ENCODE measurements around the gene PCSK7. TPM values are rescaled to one million over a fixed set of nuclear protein-coding genes. Genes with fewer than 3 reads are reported as not detected.
"Not testable (repeated sequence)": the region's sequence is repeated elsewhere in the genome, so short reads cannot be mapped to it uniquely, and the experiment has no call there.

The PCSK7 gene
- total and polyA plus RNA-seq, 10 of the 15 experiments (the other 5 are each of a cell fraction or from before 2014, with no cell fraction given) = 5.5 to 81.5 (median 51.6) TPM

DNA sequence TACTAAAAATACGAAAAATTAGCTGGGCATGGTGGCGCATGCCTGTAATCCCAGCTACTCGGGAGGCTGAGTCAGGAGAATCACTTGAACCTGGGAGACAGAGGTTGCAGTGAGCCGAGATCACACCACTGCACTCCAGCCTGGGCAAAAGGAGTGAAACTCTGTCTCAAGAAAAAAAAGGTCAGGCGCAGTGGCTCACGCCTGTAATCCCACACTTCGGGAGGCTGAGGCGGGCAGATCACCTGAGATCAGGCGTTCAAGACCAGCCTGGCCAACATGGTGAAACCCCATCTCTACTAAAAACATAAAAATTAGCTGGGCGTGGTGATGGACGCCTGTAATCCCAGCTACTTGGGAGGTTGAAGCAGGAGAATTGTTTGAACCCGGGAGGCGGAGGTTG is 48.7 kb downstream of the PCSK7 start:
- DNase-seq (ENCODE audit: low read depth, low spot score); H3K27ac ChIP-seq (ENCODE audit: control insufficient read depth, insufficient read depth); intact Hi-C loops (cut with micrococcal nuclease; ENCODE audit: unreplicated experiment); FAIRE-seq; H3K79me2 ChIP-seq (ENCODE audit: control insufficient read depth, insufficient read depth, low read length); H2AFZ ChIP-seq (ENCODE audit: control insufficient read depth, low read depth, low read length); H4K20me1 ChIP-seq (ENCODE audit: control insufficient read depth, insufficient read depth); H3K9ac ChIP-seq (ENCODE audit: control insufficient read depth, insufficient read depth, low read length); BruUV-seq (replicated peaks); H3K9me3 ChIP-seq (replicated peaks; ENCODE audit: control insufficient read depth, insufficient read depth, low read length); ATAC-seq; in situ Hi-C loops (cut with MboI); H3K36me3 ChIP-seq (ENCODE audit: control insufficient read depth in 2 of 2, insufficient read depth in 2 of 2, low read length in 1 of 2); H3K27me3 ChIP-seq (replicated peaks in 1 of 2; ENCODE audit: control insufficient read depth in 2 of 2, insufficient read depth in 2 of 2, low read length in 1 of 2); H3K4me2 ChIP-seq (ENCODE audit: control insufficient read depth, insufficient read depth); H3K4me3 ChIP-seq: not testable (repeated sequence)
- CTCF ChIA-PET = interaction anchor here (0.7 to 10.3 kb wide), 5 partner anchors 12 to 1374 kb away, joined by 3 to 422 read pairs (median 15); partner anchors contain the start of genes PCSK7 and RNF214
- SMC1A ChIA-PET (ENCODE audit: uncharacterized antibody, unreplicated experiment) = interaction anchor here (1.6 to 6.9 kb wide), 2 partner anchors 44 to 84 kb away, joined by 5 to 187 read pairs; partner anchors contain the start of genes PCSK7 and RNF214
- POLR2A ChIA-PET = interaction anchor here (0.7 kb wide), 1 partner anchor 24 kb away, joined by 3 read pairs; no protein-coding TSS in a partner anchor
- H3K4me1 ChIP-seq (ENCODE audit: control insufficient read depth, insufficient read depth, low read length) = peaks cover 32% of the 10 kb centered on the region
- RAD21 ChIA-PET (ENCODE audit: unreplicated experiment) = interaction anchor here (0.6 to 6.9 kb wide), 2 partner anchors 45 to 402 kb away, joined by 3 to 159 read pairs; partner anchors contain the start of genes PCSK7 and RNF214
- WGBS (ENCODE audit: insufficient coverage, insufficient replicate concordance, low lambda C conversion rate, missing lambda C conversion rate) = 95% methylated on average over 13 of the region's 13 CpGs

DNA sequence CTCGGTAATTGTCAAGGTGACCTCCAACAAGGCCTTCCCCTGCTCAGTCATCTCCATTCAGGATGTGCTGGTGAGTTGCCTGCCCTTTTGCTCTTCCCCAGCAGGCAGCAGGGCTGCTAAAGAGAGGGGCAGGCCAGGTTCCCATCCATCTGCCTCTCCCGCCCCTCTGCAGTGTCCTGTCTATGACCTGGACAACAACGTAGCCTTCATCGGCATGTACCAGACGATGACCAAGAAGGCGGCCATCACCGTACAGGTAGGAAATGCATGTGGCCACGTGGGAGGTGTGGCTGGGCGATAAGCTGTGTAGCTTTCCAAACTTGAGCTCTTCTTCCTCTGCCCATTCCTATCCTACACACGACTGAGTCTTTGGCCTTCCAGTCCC is 49.3 kb downstream of the PCSK7 start:
- Histone ChIP-seq H3K9me3 (replicated peaks; ENCODE audit: control insufficient read depth, insufficient read depth, low read length) (no peaks in the 10 kb centered on the region), H3K4me1 (ENCODE audit: control insufficient read depth, insufficient read depth, low read length) (peaks cover 32% of the 10 kb centered on the region), H3K9ac (ENCODE audit: control insufficient read depth, insufficient read depth, low read length) (no peak overlapping the region), H3K36me3 (ENCODE audit: control insufficient read depth in 2 of 2, insufficient read depth in 2 of 2, low read length in 1 of 2) (peaks cover 2 to 8% of the 10 kb centered on the region in 2 experiments), H3K27ac (ENCODE audit: control insufficient read depth, insufficient read depth) (no peak overlapping the region), H4K20me1 (ENCODE audit: control insufficient read depth, insufficient read depth) (no peaks in the 10 kb centered on the region), H3K4me2 (ENCODE audit: control insufficient read depth, insufficient read depth) (no peak overlapping the region), H3K27me3 (replicated peaks in 1 of 2; ENCODE audit: control insufficient read depth in 2 of 2, insufficient read depth in 2 of 2, low read length in 1 of 2) (no peaks in the 10 kb centered on the region), H2AFZ (ENCODE audit: control insufficient read depth, low read depth, low read length) (no peak overlapping the region), H3K4me3 (no peak overlapping the region), H3K79me2 (ENCODE audit: control insufficient read depth, insufficient read depth, low read length) (peaks cover 8% of the 10 kb centered on the region)
- SMC1A ChIA-PET (ENCODE audit: uncharacterized antibody, unreplicated experiment) = interaction anchor here (1.6 to 6.9 kb wide), 3 partner anchors 37 to 83 kb away, joined by 5 to 187 read pairs (median 67); partner anchors contain the start of genes PAFAH1B2, PCSK7 and RNF214
- WGBS (ENCODE audit: insufficient coverage, insufficient replicate concordance, low lambda C conversion rate, missing lambda C conversion rate) = 98% methylated on average over 10 of the region's 10 CpGs
- RAD21 ChIA-PET (ENCODE audit: unreplicated experiment) = interaction anchor here (0.6 to 6.9 kb wide), 3 partner anchors 46 to 401 kb away, joined by 3 to 159 read pairs (median 4); partner anchors contain the start of genes PCSK7, RNF214 and SIK3
- TF ChIP-seq GABPA (IDR thresholded peaks at IDR 0.05; ENCODE audit: low read depth) = no peak
- TF ChIP-seq, protein P1, sequence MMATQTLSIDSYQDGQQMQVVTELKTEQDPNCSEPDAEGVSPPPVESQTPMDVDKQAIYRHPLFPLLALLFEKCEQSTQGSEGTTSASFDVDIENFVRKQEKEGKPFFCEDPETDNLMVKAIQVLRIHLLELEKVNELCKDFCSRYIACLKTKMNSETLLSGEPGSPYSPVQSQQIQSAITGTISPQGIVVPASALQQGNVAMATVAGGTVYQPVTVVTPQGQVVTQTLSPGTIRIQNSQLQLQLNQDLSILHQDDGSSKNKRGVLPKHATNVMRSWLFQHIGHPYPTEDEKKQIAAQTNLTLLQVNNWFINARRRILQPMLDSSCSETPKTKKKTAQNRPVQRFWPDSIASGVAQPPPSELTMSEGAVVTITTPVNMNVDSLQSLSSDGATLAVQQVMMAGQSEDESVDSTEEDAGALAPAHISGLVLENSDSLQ (IDR thresholded peaks at IDR 0.05) = no peak
- no peak for TF ChIP-seq MYB (IDR thresholded peaks at IDR 0.05; ENCODE audit: borderline replicate concordance, low read depth, low read length)
- no peak for TF ChIP-seq SUPT20H (IDR thresholded peaks at IDR 0.05; ENCODE audit: borderline replicate concordance, control insufficient read depth, low read depth, low read length)
- no peak for TF ChIP-seq SMAD5 (IDR thresholded peaks at IDR 0.05; ENCODE audit: low read depth)
- TF ChIP-seq CREM (IDR thresholded peaks at IDR 0.05; ENCODE audit: low read depth) = no peak
- no peak for TF ChIP-seq RAD21 (IDR thresholded peaks at IDR 0.05; ENCODE audit: insufficient read depth, low read depth, low read length)
- no peak for TF ChIP-seq EP300 (IDR thresholded peaks at IDR 0.05; ENCODE audit: borderline replicate concordance in 1 of 2, control insufficient read depth in 1 of 2, low read depth in 2 of 2, low read length in 2 of 2)
- TF ChIP-seq ETV6 (conservative IDR thresholded peaks at IDR 0.05 in 1 of 2, IDR thresholded peaks at IDR 0.05 in 1 of 2; ENCODE audit: borderline replicate concordance in 1 of 2, low read depth in 1 of 2) = no peak
- in situ Hi-C loops (cut with MboI) = no loop called here
- DNase-seq (ENCODE audit: low read depth, low spot score) (no peak), ATAC-seq (no peak), FAIRE-seq (no peak)
- BruUV-seq (replicated peaks) = no TSS peak
- intact Hi-C loops (cut with micrococcal nuclease; ENCODE audit: unreplicated experiment) = no loop called here
- POLR2A ChIA-PET = interaction anchor here (0.5 to 5.5 kb wide), 2 partner anchors 46 to 49 kb away, joined by 6 to 51 read pairs; partner anchors contain the start of genes PCSK7 and RNF214
- CTCF ChIA-PET = interaction anchor here (0.7 to 10.3 kb wide), 13 partner anchors 9 to 644 kb away, joined by 3 to 422 read pairs (median 16); partner anchors contain the start of genes PAFAH1B2, PCSK7 and RNF214

Data from GM12878 (cell line).